NCI-H510A treated with DMSO at 0.1 percent for 48 hours (cell line): ENCODE results near the gene BCAS3.

Experiments used
- DNase-seq: peaks from one replicate; lab custom pipeline; 2025; lab: John Stamatoyannopoulos, UW

Gene BCAS3

DNA sequence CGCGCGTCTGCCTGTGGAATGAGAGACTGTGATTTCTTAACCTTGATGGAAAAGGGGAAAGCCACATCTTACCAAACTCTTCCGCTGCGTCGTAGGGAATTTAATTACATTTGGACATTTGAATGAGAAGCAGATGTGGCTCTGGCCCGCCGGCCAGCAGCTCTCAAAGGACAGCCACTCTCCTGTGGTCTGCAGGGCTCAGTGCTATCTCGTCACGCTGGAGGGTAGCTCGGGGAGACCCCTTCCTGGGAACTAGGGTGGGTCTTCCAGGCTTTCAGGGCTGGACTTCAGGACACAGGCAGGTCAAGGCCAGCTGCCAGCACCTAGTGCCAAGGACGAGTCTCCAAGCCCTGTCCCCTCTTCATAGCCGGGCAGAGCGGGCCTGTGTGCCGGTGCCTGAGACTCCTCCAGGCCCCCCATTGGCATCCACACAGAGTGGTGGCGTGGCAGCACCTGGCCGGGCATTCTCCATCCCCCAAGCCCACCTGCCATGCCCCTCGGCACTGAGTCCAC, 706.1 kb downstream of the BCAS3 start:
- no peak for DNase-seq

DNA sequence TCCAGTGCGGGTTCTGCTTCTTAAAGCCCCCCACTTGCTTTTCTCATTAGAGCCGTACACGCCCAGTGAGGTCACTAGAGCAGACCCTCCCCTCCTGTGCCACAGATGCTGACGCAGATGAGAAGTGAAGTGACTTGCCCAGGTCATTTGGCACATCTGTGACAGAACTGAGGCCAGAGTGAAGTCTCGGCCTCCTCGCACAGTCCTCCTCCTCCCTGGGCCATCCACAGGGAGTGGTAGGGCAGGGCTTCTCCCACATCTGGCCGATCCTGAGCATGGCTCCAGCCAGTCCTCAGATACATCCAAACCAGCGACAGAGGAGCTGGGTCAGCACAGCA, 706.7 kb downstream of the BCAS3 start:
- DNase-seq = no peak

- no peak for DNase-seq
Measured at GRCh38 chr17:61384692-61385576, 707.3 kb downstream of the BCAS3 start.

DNA sequence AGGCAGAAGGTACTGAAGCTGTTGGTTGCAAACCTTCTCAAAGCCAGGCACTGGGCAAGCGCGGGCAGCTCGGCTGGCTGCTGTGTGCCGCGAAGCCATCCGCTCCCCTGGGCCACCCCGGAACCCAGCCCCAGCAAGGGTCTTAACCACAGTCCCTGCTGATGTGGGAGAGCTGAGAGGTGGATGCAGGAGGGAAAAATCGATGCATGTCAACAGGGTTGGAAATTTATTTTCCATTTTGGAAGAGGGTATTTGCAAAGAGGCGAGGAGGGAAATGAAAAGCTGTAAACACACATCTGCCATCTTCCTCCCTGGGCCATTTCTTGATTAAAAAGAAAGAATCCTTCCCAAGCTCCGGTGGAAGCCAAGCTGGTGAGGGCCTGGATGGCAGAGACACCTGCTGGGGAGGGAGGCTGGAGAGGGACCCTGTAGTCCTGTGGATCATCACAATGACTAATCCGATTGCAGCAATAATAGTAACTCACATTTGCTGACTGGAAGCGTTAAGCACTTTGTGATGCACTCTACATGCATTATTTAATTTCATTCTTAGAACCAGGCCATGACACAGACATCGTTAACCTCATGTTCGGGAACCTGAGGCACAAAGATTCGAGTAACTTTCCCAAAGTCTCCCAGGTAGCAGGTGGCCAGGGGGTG, 708.1 kb downstream of the BCAS3 start:
- no peak for DNase-seq

DNA sequence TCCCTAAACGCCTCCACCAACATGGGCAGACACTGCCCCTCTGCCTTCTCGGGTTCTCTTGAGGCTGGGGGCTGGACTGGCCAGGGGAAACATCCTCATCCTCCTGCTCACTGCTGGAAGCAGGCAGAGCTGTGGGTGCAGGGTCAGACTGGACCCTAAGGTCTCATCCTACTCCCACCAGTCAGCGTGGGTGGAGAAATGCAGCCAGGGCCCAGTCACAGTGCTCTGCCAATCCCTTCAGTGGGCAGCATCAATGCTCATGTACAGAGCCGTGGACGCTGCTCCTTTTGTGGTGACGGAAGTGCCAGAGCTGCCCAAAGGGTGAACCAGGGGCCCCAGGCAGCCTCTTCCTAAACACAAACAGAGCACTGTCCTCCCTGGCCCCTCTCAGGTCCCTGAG, 708.6 kb downstream of the BCAS3 start:
- DNase-seq = no peak

- DNase-seq = no peak
Measured at GRCh38 chr17:61387011-61387410, 709.4 kb downstream of the BCAS3 start.

DNA sequence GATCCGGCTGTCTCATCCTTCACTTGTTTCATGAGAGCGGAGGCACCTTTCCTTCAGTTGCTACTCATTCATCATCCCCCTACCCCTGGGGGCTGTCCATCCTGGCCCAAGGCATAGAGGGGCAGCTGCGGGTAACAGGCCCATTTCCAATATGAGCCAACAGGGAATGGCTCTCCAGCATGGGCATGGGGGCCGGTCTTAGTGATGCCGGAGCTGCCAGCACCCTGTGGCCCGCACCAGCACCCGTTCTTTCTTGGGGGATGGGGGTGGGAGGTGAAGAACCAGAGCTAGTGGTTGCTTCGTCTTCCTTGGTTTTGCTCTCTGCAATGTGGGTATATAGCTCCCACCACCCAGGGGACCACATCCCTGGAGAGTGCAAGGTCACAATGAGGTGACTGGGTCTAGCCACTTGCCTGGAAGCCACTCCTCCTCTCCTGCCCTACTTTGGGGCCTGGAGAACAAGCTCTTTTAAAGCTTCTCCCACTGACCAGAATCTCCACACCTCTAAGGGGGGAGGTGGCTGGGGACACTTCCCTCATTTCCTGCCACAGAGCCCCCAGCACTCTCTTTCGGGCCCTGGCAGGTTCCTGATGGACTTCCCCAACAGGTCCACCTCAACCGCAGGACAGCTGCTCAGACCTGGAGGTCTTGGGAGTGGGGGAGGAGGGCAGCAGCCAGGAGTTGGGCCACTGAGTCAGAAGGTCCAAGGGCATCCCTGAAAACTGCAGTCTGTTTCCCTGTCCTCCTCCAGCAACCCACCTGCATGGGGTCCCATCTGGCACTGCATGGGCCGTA, 710.1 kb downstream of the BCAS3 start:
- DNase-seq = no peak

DNA sequence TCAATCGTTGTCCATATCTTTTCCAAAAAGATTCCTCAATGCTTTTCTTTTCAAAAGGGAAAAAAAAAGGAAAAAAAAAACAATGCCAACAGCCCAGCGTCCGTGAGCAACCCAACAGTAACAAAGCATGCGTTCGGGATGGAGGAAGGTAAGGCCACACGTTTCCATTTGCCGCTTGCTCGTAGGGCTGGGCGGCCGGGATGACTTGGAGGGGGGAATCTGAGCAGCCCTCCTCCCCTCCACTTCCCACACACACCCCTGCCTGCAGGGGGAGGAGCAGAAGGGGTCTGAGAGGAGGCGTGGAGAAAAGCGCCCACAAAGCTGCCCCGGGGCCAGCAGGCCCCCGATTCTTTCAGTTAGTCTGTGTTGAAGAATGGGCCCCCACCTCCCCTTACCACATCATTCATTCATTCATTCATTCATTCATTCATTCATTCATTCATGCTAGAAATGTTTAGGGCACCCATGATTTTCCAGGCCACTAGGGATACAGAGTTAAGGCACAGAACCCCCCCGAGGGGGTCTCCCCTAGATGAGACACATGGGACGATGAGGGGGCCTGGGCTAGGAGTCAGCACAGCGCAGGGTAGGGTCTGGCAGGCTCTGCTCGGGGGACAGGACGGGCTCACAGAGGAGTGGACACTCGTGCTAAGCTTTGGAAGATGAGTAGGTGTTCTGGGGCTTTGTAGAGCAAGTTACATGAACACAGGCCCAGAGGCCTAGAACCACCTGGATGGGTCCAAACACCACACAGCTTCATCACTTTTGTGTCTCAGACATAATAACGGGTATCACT, 711.1 kb downstream of the BCAS3 start:
- no peak for DNase-seq

GRCh38 chr17:61389670-61390478, 712.2 kb downstream of the BCAS3 start:
- peak; percentile 11 for DNase-seq

DNA sequence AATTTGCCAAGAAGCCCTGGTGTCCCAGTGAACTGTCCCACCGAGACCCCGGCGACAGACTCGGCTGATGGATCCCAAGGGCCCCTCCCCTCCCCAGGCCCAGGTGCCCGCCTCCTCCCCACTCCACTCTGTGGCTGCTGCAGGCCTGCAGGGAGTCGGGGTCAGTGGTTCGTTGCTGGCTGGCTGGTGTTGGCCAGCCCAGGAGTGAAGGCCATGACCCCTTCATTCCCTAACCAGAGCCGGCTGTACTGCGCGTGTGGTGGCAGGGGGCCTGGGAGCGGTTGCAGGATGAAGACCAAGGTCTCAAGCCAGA, 712.8 kb downstream of the BCAS3 start:
- DNase-seq = no peak

- no peak for DNase-seq
Measured at GRCh38 chr17:61391595-61392291, 714.1 kb downstream of the BCAS3 start.

GRCh38 chr17:61392679-61393078, 715.0 kb downstream of the BCAS3 start:
- DNase-seq = no peak

DNA sequence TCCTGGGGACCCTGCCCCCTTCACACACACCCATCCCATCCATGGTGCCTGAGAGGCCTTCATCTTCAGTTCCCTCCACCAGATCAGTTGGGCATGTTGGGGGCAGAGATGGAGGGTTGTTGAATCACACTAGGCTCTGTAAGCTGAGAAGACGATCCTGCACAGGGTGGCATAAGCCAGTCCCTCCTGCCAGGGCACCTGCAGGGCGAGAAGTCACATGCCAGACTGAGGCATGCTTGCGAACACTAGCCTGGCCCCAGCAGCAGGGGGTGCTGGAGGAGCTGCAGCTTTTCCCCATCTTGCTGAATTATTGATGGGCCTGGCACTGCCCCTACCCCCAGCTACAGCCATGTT, 715.9 kb downstream of the BCAS3 start:
- no peak for DNase-seq

GRCh38 chr17:61393904-61394629, 716.4 kb downstream of the BCAS3 start:
- no peak for DNase-seq

DNA sequence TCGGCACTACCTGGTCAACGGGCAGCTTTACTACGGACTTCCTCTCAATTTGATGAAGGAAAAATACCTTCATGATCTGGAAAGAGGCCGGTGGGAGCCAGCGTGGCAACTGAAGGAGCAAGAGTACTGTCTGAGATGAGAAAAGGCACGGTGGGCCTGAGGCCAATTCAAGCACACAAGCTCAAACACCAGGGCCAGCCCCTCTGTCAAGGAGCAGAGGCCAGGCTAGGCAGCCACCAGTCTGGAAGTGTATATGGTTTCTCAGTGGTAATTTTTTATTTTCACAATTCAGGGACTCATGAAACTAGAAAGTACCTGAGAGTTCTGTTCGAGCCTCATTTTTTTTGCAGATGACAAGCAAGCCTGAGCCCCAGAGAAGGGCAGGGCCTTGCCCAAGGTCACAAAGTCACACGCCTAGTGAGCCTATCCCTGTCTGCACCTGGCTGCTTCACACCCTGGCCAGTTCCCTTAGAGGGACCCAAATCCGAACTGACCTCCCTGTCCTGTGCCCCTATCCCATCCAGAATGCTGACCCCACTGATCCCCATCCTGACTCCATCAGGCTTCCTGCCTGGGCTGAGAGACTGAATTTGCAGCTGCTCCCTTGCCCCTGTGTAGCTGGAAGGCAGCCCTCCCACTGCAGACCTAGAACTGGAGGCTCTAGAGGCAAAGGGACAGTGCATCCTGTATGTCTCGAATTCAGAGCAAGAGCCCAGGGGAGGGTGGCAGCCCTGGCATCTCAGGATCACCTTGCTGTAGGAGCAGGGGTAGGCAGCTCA, 717.2 kb downstream of the BCAS3 start:
- no peak for DNase-seq

DNA sequence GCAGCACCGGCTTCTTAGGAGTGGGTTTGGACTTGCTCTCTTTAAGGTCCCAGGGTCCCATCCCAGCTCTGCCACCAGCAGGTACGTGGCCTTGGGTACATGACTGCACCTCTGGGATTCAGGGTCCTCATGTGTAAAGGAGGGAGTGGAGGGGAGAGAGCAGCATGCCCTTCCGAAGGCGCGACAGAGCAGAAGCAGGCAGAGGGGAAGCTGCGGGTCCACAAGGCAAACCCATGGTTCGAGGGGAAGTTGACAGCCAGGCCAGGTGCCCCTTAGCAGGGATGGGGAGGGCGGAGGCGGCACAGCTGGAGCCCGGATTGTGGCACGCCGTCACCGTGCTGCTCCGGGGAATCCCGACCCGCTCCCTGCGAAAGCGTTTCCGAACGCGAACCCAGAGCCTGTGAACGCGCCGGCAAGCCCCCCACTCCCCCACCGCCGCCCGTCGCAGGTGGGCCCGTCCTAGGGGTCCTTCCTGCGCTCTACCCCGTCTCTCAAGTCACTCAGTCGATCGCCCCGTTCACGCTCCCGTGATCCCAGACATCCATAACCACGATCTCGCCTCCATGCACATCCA, 717.8 kb downstream of the BCAS3 start:
- DNase-seq = no peak

- no peak for DNase-seq
Measured at GRCh38 chr17:61395983-61396585, 718.4 kb downstream of the BCAS3 start.

DNA sequence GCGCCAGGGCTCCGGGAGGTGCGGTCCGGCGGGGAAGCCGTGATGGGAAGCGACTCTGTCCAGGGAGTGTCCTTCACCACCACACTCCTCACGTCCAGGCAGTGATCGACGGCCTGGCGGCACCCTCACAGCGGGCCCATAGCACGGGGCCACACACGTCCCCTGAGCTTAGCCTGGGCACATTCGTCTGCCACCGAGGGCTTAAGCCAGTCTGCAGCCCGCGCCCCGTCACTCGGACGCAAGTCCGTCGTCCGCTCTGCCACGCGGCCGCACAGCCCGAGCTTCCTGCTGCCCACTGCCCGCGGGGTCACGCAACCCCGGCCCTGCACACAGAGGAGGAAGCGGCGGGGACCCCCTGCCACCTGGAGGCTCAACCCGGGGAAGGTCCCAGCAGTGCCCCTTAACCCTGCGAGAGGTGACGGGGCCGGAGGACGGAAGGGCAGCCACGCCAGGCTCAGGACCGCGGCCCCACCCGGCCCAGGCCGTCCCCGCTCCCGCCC, 719.0 kb downstream of the BCAS3 start:
- no peak for DNase-seq
